ENCODE data around the gene PDX1. TPM values are rescaled to one million over a fixed set of nuclear protein-coding genes. Genes with fewer than 3 reads are reported as not detected.

Gene PDX1
- total RNA-seq, 4 donors from 2014 or later: not detected

DNA sequence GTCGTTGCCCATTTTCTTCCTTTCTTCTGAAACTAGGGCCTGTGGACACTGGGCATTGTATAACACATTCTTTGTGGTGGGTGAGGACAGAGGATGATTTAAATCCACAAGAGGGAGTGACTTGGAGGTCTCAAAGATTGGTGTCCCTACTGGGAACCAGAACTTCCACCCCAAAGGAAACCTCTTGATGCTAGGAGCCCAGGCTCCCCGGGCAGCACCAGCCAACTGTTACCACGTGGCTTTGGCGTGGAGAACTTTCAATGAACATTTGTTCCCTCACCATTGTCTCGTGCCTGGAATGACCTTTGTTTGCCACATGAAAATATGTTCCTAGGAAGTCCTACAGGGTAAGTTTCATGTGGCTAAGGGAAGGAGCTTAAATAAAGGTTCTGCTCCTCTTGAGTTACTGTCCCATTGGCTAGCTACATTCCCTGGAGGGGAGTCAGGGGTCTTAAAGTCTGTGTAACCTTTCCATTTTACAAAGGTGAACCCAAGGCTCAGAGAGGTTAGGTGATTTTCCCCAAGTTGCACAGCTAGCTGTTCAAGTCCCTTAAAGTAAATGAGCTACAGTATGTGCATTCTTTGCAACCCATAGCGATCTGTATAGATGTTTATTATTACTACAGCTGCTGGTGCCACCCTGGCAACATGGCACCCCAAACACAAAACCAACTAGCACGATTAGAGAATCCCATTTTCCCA lies 54.3 kb downstream of the PDX1 start:
- Histone ChIP-seq H3K4me3 (no peak overlapping the region), H3K9me3 (no peaks in the 10 kb centered on the region), H3K27ac (peak overlapping the region in 2 of 4 donors; percentile 93 to 98), H3K4me1 (peaks cover 0 to 39% (median 6%) of the 10 kb centered on the region in 4 donors), H3K27me3 (no peaks in the 10 kb centered on the region), H3K36me3 (no peaks in the 10 kb centered on the region)
- peak in 1 of 2 donors; percentile 46 for TF ChIP-seq POLR2A (IDR thresholded peaks at IDR 0.05)
- TF ChIP-seq, protein P1, sequence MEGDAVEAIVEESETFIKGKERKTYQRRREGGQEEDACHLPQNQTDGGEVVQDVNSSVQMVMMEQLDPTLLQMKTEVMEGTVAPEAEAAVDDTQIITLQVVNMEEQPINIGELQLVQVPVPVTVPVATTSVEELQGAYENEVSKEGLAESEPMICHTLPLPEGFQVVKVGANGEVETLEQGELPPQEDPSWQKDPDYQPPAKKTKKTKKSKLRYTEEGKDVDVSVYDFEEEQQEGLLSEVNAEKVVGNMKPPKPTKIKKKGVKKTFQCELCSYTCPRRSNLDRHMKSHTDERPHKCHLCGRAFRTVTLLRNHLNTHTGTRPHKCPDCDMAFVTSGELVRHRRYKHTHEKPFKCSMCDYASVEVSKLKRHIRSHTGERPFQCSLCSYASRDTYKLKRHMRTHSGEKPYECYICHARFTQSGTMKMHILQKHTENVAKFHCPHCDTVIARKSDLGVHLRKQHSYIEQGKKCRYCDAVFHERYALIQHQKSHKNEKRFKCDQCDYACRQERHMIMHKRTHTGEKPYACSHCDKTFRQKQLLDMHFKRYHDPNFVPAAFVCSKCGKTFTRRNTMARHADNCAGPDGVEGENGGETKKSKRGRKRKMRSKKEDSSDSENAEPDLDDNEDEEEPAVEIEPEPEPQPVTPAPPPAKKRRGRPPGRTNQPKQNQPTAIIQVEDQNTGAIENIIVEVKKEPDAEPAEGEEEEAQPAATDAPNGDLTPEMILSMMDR (IDR thresholded peaks at IDR 0.05): peak in 2 of 6 experiments; percentile 8 to 38
- peak in 1 of 3 donors; percentile 63 for DNase-seq

Small RNA genes lying within 50 kb of the gene (small RNA-seq; reads per million reads assigned to genes)
- gene ATP5F1EP2: 0 reads per million in 2 donors

Other genes with a start within 250 kb of the PDX1 start
- not detected for gene GSX1, start 127.5 kb upstream of the PDX1 start, total RNA-seq
- 100 to 1,000 TPM in 3 of 4 donors, 10 to 100 TPM in 1; 33.0 to 182 (median 136) TPM for gene CDX2, start 49.3 kb downstream of the PDX1 start, total RNA-seq
- 100 to 1,000 TPM in 2 of 4 donors, 10 to 100 TPM in 2; 38.0 to 144 (median 99.0) TPM for gene URAD, start 68.7 kb downstream of the PDX1 start, total RNA-seq
- 10 to 100 TPM in 1 of 4 donors, under 1 TPM in 2, not detected in 1; 0.38 to 10.7 (median 0.67) TPM for gene FLT3, start 180.6 kb downstream of the PDX1 start, total RNA-seq
- 10 to 100 TPM; 30.6 to 67.7 (median 48.5) TPM for gene PAN3, start 218.5 kb downstream of the PDX1 start, total RNA-seq